Ectodermal cell (in vitro differentiated cells): ENCODE measurements around the gene CYBC1.

Experiments
- H3K27ac ChIP-seq: 2 replicates; pipeline ENCODE4 v1.7.0; 2013; ENCODE audit warnings: mild to moderate bottlenecking, low read depth, low read length; ENCODE audit not compliant: insufficient read depth, poor library complexity, severe bottlenecking
- H3K27me3 ChIP-seq: 2 replicates; pipeline ENCODE4 v1.7.0; 2013; ENCODE audit warnings: mild to moderate bottlenecking, low read length; ENCODE audit not compliant: insufficient read depth, control insufficient read depth, poor library complexity, severe bottlenecking
- H3K36me3 ChIP-seq: one replicate; pipeline ENCODE4 v1.7.0; 2013; ENCODE audit warnings: low read length; ENCODE audit not compliant: control insufficient read depth, insufficient read depth
- H3K4me1 ChIP-seq: one replicate; pipeline ENCODE4 v1.7.0; 2013; ENCODE audit warnings: low read length; ENCODE audit not compliant: control insufficient read depth, insufficient read depth
- H3K4me3 ChIP-seq: 2 replicates; pipeline ENCODE4 v1.7.0; 2013; ENCODE audit warnings: low read depth, low read length, control low read depth; ENCODE audit not compliant: insufficient read depth
- H3K9me3 ChIP-seq: 2 replicates; pipeline ENCODE4 v1.7.0; 2013; ENCODE audit warnings: mild to moderate bottlenecking, low read length, moderate library complexity; ENCODE audit not compliant: control insufficient read depth
- WGBS, 2 experiments: methylation state at CpG; one replicate each; pipeline ENCODE4 v1.1.7; 2013; ENCODE audit warnings: missing lambda C conversion rate in 2 of 2; 5-methylcytosine and 5-hydroxymethylcytosine counted together

Gene CYBC1

DNA sequence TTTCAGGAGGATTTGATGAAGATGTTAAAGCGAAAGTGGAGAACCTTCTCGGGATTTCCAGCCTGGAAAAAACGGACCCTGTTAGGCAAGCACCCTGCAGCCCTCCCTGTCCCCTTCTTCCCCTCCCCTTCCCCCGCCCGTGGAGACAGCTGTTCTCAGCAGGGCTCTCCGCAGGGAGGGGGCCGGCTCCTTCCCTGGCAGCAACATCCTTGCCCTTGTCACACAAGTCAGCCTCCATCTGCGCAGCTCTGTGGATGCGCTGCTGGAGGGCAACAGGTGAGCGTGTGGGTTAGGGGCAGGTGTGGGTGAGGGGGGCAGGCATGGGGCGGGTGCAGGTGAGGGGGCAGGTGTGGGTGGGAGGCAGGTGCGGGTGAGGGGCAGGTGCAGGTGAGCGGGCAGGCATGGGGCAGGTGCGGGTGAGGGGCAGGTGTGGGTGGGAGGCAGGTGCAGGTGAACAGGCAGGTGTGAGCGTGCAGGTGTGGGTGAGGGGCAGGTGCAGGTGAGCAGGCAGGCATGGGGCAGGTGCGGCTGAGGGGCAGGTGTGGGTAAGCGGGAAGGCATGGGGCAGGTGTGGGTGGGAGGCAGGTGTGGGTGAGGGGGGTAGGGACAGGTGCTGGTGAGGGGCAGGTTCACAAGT is 9.4 kb downstream of the CYBC1 start:
- Histone ChIP-seq H3K4me1 (no peaks in the 10 kb centered on the region), H3K27me3 (no peaks in the 10 kb centered on the region), H3K4me3 (no peak overlapping the region), H3K9me3 (no peaks in the 10 kb centered on the region), H3K27ac (no peak overlapping the region), H3K36me3 (peaks cover 11% of the 10 kb centered on the region)
- 73 to 75% methylated on average over 17 of the region's 17 CpGs for WGBS, 2 experiments

DNA sequence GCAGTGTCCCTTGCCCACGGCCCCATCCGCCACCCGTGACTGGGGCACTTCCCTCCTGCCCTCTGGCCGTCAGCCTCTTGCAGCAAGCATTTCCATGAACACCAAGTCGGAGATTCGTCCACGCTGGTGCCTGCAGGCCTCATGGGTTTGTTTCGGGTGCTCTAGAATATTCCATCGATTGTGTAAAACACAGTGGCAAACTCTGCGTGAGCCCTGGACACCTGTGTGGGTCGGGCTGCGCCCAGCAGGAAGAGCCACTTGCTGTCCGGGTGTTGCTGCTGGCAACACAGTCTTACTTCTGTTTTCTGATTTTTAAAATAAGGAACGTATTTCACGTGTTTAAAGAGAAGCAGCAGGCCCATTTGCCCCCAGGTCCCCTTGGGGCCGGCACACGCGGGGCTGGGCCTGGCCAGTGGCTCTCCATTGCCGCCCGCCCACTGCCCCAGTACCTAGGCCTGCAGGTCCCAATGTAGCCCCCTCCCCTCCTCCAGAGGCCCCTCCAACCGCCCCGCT is 10.0 kb downstream of the CYBC1 start:
- no peaks in the 10 kb centered on the region for H3K9me3 ChIP-seq
- H3K27me3 ChIP-seq, result no peaks in the 10 kb centered on the region
- peaks cover 11% of the 10 kb centered on the region for H3K36me3 ChIP-seq
- no peak overlapping the region for H3K27ac ChIP-seq
- H3K4me3 ChIP-seq, result no peak overlapping the region
- H3K4me1 ChIP-seq, result no peaks in the 10 kb centered on the region
- 89 to 90% methylated on average over 20 to 22 of the region's 22 CpGs for WGBS, 2 experiments

GRCh38 chr17:82439829-82440365 is 10.7 kb downstream of the CYBC1 start:
- H3K27me3 ChIP-seq, result no peaks in the 10 kb centered on the region
- H3K4me3 ChIP-seq, result no peak overlapping the region
- no peaks in the 10 kb centered on the region for H3K9me3 ChIP-seq
- H3K36me3 ChIP-seq, result peaks cover 9% of the 10 kb centered on the region
- no peak overlapping the region for H3K27ac ChIP-seq
- no peaks in the 10 kb centered on the region for H3K4me1 ChIP-seq
- 94 to 95% methylated on average over 34 of the region's 34 CpGs for WGBS, 2 experiments

DNA sequence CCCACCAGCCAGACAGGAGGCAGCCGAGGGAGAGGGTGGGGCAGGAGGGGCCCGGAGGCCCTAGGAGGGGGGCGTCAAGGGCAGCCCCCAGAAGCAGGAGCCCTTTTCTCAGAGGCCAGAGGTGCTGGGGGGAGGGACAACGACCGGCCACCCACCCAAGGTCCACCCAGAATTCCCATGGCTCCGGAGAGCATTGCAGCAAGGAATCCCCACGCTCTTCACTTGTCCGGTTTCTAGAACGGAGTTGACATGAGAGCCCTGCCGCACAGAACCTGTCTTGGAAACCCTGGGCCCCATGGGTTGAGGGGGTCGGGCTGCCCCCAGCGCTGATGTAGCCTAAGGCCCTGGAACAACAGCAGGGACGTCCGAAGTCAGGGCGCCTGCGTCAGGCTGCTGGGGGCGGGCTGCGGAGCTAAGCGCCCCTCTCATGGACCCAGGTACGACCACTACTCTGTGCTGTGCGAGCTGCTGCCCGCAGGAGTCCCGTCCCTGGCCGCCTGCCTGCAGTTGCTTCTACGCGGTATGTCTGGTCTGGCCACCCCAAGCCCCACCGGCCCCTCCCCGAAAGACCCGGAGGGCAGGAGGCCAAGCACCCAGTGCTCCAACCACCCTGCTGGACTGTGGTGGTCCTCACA is 11.2 kb downstream of the CYBC1 start:
- H3K36me3 ChIP-seq, result peaks cover 3% of the 10 kb centered on the region
- 94 to 95% methylated on average over 29 of the region's 29 CpGs for WGBS, 2 experiments
- H3K4me3 ChIP-seq, result no peak overlapping the region
- no peak overlapping the region for H3K27ac ChIP-seq
- H3K4me1 ChIP-seq, result no peaks in the 10 kb centered on the region
- H3K27me3 ChIP-seq, result no peaks in the 10 kb centered on the region
- H3K9me3 ChIP-seq, result no peaks in the 10 kb centered on the region

DNA sequence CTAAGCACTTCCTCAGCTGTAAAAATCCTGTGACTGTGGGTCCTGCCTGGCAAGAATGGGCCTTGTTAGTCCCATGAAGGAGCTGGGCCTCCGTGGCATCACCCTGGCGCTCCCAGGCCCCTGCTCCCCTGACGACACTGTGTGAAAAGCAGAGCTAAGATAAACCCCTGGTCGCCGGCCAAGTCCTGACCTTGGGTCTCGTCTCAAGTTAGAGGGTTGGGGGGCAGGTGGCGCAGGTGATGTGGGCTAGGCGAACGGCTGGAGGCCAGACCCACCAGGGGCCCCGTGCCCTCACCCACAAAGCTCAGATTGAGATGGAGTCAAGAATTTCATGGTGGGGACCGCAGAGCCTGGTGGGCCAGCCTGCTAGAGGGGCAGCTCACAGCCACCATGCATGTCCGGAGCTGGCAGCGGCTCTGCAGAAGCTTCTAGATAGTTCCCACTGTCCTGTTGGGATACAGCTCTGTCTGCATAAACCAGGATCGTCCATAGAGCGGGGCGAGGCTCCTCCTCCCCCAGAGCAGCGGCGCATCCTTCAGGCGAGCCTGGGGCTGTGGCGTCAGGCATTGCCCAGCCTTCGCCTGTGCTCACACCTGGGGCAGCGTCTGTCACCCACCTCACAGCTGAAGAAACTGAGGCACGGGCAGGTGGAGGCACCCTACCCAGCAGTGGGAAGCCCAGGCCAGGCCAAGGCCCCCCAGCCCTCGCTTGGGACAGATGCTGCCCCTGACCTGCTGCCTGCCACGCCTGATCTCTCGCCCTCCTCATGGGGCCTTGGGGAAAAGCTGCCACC is 12.0 kb downstream of the CYBC1 start:
- Histone ChIP-seq H3K36me3 (no peaks in the 10 kb centered on the region), H3K4me1 (no peaks in the 10 kb centered on the region), H3K27ac (no peak overlapping the region), H3K4me3 (no peak overlapping the region), H3K27me3 (no peaks in the 10 kb centered on the region), H3K9me3 (no peaks in the 10 kb centered on the region)
- WGBS, 2 experiments, result 91 to 92% methylated on average over 26 of the region's 26 CpGs

DNA sequence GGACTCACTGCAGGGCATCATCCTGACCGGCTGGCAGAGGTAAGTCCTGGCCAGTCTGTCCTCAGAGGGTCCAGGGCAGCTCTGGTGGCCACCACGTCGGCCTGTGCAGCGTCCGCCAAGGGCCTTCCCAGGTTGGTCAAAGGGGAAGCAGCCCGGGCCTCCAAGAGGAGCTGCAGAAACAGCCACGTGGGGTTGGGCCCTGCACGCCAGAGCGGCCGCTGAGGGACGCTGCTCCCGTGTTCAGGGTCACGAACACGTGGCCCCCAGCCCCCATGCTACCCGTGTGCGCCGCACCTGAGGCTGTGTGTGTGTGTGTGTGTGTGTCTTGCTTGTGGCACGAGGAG is 13.3 kb downstream of the CYBC1 start:
- H3K36me3 ChIP-seq, result no peaks in the 10 kb centered on the region
- no peak overlapping the region for H3K4me3 ChIP-seq
- WGBS, 2 experiments, result 91 to 93% methylated on average over 18 of the region's 18 CpGs
- no peaks in the 10 kb centered on the region for H3K9me3 ChIP-seq
- no peak overlapping the region for H3K27ac ChIP-seq
- no peaks in the 10 kb centered on the region for H3K4me1 ChIP-seq
- H3K27me3 ChIP-seq, result no peaks in the 10 kb centered on the region

DNA sequence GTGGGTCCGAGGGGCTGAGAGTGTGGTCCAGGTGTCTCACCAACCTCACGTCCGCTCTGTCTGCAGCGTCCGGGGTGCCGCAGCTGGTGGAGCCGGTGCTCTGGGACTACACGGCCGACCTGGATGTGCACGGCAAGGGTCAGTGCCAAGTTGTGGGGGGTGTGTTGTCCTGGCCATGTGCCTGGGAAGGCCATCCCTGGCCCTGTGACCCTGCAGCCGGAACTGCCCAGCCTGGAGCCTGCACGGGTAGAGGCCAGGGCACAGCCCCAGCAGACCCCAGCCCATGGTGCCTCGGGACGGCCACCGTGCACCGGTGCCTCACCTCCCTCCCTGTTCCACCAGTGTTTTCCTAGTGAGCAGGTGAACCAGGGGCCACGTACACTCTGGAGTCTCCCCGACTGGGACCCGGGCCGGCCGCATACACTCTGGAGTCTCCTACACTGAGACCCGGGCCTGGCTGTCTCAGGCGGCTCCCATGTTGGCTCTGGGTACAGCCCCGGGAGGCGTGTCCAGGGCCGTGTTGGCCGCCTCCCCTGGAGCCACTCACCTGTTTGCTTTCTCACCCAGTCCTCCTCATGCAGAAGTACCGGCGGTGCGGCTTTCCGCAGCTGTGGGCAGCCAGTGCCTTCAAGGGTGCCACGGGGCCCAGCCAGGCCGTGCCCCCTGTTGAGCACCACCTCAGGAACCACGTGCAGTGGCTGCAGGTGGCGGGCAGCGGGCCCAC is 13.8 kb downstream of the CYBC1 start:
- Histone ChIP-seq H3K27ac (no peak overlapping the region), H3K4me3 (no peak overlapping the region), H3K4me1 (no peaks in the 10 kb centered on the region), H3K36me3 (no peaks in the 10 kb centered on the region), H3K9me3 (no peaks in the 10 kb centered on the region), H3K27me3 (no peaks in the 10 kb centered on the region)
- 93 to 94% methylated on average over 36 of the region's 36 CpGs for WGBS, 2 experiments

GRCh38 chr17:82435601-82436583 is 14.7 kb downstream of the CYBC1 start:
- no peak overlapping the region for H3K27ac ChIP-seq
- H3K27me3 ChIP-seq, result no peaks in the 10 kb centered on the region
- H3K9me3 ChIP-seq, result no peaks in the 10 kb centered on the region
- no peaks in the 10 kb centered on the region for H3K36me3 ChIP-seq
- H3K4me1 ChIP-seq, result no peaks in the 10 kb centered on the region
- no peak overlapping the region for H3K4me3 ChIP-seq
- WGBS, 2 experiments, result 86 to 87% methylated on average over 43 of the region's 43 CpGs

GRCh38 chr17:82435103-82435502 is 15.4 kb downstream of the CYBC1 start:
- 82 to 87% methylated on average over 12 of the region's 12 CpGs for WGBS, 2 experiments
- Histone ChIP-seq H3K27ac (no peak overlapping the region), H3K4me3 (no peak overlapping the region), H3K36me3 (no peaks in the 10 kb centered on the region), H3K27me3 (no peaks in the 10 kb centered on the region), H3K4me1 (no peaks in the 10 kb centered on the region), H3K9me3 (no peaks in the 10 kb centered on the region)
